T-helper 22 cell (primary cell): Measurements from ENCODE around the gene SMC3.
"Not testable (repeated sequence)": the region's sequence is repeated elsewhere in the genome, so short reads cannot be mapped to it uniquely, and the experiment has no call there.

ENCODE experiments used
- DNase-seq: peaks from one replicate; pipeline ENCODE4 v3.0.0-alpha.2; 2020; ENCODE audit warnings: low read depth

Gene SMC3

DNA sequence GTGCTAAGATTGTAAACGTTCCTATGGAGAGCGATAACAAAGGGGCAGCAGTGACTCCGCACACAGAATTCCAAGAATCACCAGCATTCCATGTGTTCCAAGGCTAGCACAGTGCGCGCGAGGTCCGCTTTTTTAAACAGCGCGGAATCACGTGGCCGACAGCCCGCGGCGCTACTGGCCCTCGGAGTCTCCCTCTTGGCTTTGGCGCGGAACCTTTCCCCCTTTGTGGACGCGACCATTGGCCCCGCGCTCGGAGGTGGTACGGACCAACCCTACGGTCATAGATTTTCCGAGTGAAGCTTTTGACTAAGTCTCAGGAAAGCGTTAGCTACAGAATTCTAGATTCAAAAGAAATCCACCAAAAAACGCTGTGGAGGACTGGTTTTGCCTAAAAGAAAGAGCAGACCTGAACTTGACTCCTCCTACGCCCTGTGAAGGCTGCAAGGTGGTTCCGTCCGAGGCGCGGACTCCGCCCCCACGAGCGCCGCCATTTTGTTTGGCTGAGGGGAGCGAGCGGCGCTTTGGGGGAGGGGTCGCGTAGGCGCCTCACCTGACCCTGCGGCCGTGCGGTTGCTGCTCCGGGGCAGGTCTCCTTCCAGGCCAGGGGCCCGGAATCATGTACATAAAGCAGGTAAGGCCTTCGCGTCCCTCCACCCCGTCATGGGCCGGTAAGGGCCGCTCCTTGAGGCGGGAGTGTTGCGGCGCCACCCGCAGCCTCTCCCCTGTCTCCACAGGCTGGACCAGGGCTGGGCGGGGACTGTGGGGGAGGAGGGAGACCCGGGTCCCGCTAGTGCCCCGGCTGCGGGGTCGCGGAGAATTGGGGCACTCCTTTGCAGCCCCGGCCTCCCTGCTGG lies at the start of gene SMC3:
Gene SMC3, plus strand, starts transcription at position 495 of the 854 bp plus-strand sequence. Its CDS starts 122 bp downstream, at position 617.
- peak; percentile 82 for DNase-seq

DNA sequence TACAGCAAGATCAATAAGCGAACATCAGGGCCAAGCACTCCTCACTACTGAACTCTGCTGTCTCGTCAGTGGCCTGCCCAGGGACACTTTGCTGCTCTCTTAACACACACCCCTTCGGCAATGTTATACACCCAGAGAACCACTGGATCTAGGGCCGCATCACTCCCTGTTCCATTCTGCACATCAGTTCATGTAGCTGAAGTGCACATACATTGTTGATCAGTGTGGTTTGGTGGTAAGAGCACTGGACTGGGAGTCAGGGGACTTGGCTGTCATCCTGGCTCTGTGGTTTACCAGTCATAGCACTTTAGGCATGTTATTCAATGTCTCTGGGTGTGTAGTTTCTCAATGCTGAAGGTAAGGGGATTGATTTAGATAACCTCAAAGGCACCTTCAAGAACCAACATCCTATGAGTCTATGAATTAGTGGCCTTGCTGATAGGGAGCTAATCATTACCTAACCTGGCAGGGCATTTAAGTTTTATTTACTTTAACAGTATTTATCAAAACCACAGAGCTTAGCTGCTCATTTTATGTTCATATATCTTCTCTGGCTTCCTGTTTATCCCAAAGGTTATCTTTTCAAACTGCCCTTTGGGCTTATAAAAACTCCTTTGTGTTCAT lies 45.0 kb upstream of the SMC3 start:
- no peak for DNase-seq

DNA sequence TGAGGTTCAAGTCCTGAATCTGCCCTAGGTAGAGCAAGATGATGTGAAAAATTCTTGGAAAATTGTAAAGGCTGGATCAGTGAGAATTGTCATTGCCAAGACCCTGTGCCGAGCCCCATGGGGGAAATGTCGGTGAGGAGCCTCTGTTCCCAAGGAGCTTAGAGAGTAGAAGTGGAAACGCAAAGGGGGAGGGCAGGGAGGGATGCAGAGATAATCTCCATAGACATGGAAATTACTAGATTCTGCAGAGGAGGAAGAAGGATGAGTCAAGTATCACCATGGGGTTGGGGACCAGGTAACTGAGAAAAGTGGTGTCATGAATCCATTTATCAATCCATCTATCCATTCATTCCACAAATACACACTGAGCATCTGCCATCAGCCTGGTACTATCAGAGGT lies 43.8 kb upstream of the SMC3 start:
- DNase-seq, result no peak

DNA sequence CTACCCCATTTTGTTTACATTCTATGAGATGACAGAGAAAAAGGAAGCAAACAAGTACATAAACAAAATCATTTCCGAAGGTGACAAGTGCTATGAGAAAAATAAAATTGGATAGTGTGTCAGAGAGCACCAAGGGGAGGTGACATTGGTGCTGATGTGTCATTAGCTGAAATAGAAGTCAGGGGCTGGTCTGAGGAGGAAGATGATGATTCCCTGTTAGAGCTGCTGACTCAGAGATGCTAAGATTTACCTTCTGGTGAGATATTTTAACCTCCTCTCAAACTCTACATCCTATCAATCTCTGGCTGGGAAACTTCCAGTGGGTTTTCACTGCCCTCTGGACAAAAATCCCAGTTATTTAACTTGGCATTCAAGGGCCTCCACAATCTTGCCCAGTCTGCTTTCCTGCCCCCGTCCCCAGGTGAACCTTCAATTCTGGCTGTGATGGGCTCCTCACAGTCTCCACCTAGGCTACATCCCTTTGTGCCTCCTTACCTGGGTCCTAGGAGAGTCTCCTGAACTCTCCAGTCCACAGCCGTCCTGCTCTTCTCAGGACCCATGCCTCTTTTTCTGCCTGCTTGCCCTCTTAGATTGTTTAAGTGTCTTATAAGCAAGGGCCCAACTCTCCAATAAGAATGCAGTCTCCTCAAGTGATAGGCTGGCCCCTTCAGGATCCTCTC lies 43.2 kb upstream of the SMC3 start:
- DNase-seq, result no peak

DNA sequence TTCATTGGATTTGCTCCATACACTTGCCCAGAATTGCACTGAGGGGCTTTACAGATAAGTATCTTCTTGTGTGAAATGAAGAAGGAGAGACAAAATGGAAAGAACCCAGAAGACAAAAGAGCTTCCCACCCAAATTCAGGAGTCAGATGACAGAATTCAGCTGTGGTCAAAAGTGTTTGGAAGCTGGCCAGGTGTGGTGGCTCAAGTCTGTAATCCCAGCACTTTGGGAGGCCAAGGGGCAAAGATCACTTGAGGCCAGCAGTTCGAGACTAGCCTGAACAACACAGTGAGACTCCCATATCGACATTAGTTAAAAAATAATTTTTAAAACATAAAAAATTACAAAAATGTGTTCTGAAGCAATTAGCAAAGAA lies 42.6 kb upstream of the SMC3 start:
- DNase-seq, result no peak

DNA sequence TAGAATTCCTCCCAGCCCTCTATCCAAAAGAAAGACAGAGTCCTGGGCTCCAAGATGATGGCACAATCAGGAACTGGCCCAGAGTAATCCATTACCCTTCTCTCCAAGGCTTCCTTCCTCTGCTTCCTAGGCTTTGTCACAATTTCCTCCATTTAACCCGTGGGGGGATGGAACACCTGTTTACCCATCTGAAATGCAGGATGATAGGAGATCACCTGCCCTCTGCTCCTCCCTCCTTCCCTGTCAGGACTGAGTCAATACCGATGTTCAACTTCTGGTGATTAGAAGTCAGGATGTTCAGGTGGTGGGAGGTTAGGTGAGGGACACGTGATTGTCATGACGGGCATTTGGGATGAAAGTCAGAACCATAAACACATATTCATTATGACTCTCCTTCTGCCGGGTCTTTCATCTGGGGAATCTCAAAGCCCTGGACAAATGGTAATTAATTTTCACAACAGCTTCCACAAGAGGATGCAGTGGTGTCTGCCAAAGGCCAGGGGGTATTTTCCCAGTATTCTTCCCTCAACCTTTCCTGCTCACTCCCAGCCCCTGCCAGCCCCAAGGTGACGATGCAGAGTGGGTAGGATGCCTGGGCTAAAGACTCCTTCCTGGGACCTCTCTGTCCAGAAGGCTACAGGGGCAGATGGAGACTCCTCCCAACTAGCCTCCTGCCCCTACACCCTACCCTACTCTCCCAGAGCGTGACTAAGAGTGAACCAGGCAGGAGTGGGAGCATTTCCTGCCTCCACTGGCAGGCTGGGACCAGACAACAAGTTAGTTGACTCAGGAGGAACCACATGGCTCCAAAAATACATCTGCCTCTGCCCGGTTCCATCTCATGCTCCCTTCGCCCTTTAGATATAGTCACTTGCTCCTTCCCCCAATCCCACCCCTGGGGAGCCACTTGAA lies 41.9 kb upstream of the SMC3 start:
- DNase-seq, result no peak

DNA sequence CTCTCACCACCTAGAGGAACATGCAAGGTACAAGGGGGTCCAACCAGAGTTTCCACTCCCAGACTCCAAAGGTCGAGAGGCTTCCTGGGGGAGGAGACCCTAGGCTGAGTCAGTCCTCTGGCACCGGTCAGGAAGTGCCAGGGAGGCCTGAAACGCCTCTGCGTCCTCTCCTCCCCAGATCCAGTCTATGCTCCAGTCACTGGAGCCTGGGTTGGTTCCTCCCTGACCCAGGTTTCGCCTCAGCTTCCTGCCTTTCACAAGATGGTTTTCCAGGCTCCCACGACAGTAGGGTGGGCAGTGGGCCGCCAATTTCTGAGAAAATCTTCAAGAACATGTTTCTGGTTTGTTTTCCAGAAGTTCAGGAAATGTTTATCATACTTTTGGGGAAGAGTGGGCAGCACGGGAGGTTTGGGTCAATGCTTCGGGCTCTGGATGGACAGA lies 39.7 kb upstream of the SMC3 start:
- no peak for DNase-seq

DNA sequence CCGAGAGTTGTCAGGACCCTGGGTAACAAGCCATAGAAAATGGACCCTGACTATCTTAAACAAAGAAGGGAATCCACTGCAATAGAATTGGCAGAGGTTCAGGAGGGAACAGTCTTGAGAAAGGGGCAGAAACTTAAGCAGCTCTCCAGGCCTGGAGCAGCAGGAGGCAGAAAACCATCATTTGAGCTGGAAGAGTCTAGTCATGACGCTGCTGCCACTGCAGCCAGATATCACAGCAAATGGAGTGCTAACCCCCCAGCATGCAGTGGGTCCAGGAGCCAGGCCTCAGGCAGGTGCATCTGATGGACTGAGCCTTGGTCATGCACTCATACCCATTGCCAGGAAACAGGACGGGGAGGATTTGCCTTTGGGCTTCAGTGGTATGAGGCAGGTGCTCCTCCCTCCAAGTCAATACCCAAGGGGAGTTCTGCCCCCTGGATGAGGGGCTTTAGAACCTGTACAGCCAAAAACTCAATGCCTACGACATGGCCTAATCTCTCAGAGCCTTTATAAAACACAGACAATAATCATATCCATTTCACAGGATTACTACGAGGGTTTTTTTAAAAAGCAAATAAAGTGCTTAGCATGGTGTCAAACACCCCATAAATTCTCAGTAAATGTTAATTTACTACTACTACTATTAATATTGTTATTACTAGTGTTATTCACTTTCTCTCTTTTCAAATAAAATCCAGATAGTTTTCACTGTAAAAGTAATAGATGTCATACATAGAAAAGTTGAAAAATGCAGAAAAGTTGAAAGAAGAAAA lies 39.1 kb upstream of the SMC3 start:
- no peak for DNase-seq

DNA sequence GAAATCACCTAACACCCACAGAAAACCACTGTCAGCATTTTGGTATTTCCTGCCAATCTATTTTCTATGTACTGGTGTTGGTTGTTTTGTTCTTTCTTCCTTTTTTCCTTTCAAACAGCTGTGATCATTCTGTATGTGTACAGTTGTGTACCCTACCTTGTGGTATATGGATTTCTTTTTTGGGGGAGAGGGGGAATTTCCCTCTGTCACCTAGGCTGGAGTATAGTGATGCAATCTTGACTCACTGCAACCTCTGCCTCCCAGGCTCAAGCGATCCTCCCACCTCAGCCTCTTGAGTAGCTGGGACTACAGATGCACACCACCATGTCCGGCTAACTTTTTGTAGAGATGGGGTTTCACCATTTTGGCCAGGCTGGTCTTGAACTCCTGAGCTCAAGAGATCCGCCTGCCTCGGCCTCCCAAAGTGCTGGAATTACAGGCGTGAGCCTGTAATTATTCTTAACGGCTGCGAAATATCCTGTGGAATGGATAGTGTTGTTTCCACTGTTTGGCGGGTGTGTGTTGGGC lies 38.4 kb upstream of the SMC3 start:
- not testable (repeated sequence) for DNase-seq

DNA sequence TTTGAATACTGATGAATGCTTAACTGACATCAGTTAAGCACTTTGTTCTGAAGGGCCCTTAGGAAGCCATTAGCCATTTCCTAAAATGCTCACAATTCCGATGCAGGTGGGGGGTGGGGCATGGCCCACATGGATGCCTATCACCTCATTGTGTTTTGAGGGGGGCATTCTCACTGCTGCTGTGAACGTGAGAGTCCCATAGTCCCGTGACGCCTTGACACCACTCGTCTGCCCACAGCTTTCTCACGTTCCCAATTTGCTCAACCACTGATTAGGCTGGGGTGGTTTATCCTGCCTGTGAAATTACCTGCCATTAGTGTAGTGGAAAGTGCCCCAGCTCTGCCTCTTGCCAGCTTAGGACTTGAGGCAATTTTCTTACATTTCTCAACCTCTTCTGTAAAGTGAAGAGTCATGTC lies 37.9 kb upstream of the SMC3 start:
- no peak for DNase-seq

DNA sequence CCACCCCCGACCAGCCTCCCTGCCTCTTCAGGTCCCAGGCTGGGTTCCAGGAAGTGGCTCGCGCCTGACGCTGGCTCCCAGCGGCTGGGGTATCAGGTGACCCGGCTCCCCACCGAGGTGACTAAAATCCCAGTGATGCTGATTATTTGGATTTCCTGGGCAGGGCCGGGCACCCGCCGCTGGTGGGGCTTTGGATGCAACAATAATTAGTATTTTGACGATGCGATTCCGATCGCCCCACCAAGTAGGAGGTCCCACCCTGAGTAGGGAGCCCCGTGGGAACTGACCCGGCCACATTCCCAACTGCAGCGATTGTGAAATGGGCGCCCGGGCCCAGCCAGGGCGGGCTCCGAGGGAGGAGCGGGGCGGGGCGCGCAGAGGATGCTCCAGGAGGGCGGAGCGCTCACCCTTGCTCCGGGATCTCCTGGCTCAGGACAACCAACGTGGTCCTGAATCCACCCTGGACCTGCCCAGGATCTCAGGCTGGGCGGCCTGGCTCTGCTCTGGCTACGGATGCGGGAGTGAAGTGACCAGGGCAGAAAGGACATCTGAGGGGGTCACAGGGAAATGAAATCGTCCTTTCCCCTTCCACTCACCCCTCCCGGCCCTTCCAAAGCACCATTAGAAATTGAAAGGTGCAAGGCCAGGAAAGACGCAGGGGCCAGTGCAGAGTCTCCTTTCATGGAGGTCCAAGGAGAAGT lies 37.2 kb upstream of the SMC3 start:
- no peak for DNase-seq

DNA sequence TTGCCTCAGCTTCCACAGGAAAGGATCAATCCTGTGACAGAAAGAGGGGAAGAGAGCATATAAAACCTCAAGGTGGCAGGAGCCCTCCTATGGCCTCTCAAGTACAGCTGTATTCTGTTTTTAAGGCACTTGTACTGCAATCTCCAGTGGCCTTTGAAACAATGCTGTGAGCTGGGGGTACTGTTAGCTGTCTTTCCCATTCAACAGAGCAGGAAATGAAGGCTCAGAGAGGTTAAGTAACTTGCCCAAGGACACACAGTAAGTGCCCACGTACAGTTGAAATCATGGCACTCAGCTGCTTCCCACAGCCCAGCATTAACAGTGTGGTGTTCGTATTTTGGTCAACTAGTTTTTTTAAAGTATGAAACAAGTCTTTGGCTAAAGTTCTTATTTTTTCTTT lies 35.8 kb upstream of the SMC3 start:
- DNase-seq, result no peak

DNA sequence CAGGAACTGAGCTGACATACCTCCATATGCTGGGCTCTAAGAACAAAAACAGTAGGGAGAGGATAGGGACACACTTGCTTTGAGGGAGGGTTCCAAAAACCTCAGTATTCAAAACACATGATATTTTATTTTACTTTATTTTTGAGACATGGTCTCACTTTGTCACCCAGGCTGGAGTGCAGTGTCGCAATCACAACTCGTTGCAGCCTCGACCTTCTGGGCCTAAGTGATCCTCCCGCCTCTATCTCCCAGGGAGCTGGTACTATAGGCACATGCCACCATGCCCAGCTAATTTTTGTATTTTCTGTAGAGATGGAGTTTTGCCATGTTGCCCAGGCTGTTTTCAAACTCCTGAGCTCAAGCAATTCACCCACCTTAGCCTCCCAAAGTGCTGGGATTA lies 34.9 kb upstream of the SMC3 start:
- not testable (repeated sequence) for DNase-seq

DNA sequence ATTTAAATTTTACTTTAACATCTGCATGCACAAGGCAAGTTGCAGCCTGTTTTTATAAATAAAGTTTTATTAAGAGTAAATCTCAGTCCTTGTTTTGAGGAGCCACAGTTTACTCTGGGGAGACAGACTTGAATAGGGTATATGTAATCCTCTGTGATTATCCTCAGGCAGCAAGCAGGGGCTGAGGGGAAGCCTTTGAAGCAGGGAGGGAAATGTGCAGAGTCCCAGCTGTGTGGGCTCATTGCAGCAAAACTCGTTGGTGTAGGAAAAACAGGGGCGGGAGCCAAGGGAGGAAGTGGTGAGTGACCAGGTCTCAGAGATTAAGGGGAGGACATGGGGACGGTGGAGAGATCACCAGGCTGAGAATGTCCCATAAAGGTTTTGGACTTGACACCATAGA lies 34.3 kb upstream of the SMC3 start:
- no peak for DNase-seq

DNA sequence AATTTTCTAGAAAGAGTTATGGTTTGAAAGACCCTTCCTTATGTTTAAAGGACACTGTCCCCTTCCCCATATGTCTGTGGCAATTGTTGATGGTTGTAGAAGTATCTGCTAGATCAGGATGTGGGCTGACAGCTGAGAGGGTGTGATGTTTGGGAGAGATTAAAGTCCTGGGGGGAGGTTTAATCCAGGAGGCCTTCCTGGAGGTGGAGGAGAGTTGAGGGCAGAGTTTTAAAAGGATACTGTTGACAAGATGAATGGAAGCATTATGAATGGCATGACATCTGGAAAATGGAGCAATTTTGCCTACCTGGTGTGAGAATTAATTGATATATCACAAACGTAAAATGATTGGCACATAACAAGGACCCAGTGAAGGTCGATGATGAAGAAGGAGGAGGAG lies 32.9 kb upstream of the SMC3 start:
- DNase-seq, result no peak

DNA sequence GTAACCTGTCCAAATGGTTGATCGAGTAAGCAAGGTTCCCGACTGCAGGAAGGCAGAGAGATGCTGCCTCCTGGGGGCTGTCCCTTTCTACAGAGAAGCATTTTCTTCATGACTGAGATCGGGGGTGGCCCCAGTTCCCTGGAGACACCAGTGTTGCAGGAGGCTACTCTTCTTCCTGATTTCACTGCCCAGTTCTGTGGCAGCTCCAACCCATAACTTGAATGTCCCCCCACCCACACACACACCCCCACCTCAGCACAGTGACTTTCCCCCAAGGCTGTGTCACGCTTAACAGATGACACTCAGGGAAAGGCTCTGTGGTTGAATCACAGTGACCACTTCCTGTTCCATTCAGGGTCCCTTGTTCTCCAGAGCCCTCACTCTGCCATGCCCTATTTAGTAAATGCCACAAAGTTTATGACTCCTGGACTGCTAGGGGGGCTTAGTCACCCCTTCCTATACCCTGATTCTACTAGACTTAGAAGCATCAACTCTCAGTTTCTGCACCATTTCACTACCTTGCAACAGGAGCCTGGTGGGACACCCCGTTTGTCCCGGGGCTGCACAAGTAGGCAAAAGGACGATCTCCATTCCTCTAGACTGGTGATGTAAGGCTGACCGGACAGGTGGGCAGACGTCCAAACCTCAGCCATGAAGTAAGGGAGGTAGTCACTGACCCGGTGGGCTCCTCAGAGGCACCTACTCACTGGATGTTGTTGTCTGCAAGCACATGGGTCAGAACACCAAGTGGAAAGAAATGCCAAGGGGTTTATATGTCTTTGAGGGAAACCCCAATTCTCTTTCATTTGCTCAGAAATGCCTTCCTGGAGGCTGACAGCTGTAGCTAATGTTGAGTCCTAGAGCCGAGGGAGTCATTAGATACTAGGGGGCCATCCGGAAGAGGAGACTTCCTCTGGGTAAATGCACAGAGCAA lies 31.3 kb upstream of the SMC3 start:
- peak; percentile 34 for DNase-seq

DNA sequence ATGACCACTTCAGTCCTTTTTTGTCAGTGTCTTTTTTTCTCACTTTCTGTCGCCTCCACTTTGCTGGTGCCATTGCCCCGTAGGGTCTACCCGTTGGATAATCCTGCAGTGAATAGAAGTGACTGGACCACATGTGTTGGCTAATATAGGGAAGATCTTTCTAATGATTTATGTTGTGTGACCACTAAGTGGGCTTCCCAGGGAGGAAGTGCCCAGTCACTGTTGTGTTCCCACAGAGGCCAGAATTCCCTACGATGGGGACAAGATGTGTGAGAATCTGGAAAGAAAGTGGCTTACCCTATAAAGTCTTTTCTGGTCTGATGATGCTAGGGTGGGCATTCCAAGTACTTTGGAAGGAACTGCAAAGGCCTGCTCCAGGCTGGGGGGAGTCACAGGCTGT lies 28.4 kb upstream of the SMC3 start:
- DNase-seq, result no peak

DNA sequence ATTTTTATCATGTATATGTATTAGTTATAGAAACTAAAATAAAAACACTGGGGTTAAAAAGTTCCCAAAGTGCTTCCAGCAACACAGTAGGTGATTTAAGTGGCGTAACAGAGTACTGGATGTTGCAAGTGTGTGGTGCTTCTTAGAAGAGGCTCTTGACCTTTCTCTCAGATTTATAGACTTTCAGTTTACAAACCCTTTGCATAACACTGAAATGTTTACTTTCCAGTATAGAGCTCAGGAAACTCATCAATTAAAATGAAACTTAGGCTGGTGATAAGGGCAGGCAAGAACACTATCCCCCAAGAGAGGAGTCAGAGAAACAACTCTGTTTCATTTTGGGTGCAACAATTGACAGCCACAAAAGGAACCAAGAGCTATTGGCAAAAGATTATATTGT lies 27.5 kb upstream of the SMC3 start:
- no peak for DNase-seq

DNA sequence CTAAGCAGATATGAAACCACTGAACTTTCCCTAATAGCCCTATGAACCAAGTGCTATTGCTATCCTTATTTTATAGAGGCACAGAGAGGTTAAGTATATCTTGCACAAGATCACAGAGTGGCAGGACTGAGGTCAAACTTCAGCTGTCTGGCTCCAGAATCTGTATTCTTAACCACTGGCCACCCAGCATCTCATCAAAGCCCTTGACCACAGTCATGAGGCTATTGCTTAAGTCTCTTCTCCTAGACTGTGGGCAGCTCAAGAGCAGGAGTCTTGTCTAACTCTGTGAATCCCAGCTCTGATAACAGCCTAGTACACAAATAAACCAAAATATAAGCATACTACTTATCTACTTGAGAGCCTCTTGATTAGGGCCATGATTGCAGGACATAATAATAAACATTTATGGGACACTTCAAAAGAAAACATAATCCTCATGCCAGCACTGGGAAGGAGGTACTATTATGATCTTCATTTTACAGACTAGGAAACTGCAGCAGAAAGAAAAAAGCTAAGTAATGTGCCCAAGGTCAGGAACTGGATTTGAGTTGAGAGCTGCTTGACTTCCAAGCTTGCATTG lies 22.4 kb upstream of the SMC3 start:
- no peak for DNase-seq
